Measurements from ENCODE around the gene OR2T11. TPM values are rescaled to one million over a fixed set of nuclear protein-coding genes. Genes with fewer than 3 reads are reported as not detected.

The OR2T11 gene
- total and polyA plus RNA-seq, 2 experiments from 2014 or later: not detected

DNA sequence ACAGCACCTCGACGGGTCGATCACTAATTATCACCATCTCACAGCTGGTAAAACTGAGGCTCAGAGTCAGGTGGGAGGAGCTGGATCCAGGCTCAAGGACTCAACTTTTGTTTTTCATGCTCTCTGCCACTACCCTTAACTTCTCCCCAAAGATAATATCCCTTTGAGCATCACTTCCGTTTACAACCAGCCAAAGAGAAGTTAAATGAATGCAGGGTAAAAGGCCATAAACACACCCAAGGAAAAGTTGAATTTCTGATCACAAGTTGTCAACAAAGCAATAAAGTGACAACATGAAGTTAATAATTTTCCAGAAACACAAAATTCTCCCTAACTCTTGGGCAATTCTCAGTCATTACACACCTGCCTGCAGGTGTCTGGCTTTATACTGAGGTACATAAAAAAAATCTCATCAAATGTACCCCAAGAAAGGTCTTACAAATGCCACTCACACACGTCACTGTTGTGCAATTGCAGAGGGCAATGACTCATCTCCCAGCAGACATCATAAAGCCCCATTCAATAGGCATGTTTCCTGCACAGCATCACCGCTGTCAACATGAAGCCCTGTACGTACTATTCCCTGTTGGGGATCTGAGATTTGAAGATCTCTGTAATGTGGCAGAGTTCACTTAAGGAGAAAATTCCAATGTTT, 3.4 kb downstream of the OR2T11 start:
- TF ChIP-seq EZH2phosphoT487 (IDR thresholded peaks at IDR 0.05; ENCODE audit: low read depth, severe bottlenecking, unreplicated experiment) (no peak), EZH2 (IDR thresholded peaks at IDR 0.05; ENCODE audit: borderline replicate concordance) (no peak)
- TF ChIP-seq, protein P1, sequence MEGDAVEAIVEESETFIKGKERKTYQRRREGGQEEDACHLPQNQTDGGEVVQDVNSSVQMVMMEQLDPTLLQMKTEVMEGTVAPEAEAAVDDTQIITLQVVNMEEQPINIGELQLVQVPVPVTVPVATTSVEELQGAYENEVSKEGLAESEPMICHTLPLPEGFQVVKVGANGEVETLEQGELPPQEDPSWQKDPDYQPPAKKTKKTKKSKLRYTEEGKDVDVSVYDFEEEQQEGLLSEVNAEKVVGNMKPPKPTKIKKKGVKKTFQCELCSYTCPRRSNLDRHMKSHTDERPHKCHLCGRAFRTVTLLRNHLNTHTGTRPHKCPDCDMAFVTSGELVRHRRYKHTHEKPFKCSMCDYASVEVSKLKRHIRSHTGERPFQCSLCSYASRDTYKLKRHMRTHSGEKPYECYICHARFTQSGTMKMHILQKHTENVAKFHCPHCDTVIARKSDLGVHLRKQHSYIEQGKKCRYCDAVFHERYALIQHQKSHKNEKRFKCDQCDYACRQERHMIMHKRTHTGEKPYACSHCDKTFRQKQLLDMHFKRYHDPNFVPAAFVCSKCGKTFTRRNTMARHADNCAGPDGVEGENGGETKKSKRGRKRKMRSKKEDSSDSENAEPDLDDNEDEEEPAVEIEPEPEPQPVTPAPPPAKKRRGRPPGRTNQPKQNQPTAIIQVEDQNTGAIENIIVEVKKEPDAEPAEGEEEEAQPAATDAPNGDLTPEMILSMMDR (IDR thresholded peaks at IDR 0.05; ENCODE audit: poor library complexity): no peak
- H3K36me3 ChIP-seq (replicated peaks; ENCODE audit: insufficient read depth, low read depth): no peaks in the 10 kb centered on the region
- no peaks in the 10 kb centered on the region for H4K20me1 ChIP-seq (ENCODE audit: insufficient read depth, poor library complexity, severe bottlenecking)
- no peak overlapping the region for H3K4me2 ChIP-seq
- no peak overlapping the region for H3K27ac ChIP-seq
- H3K27me3 ChIP-seq: no peaks in the 10 kb centered on the region
- no peaks in the 10 kb centered on the region for H3K4me1 ChIP-seq (ENCODE audit: insufficient read depth)
- 67% methylated on average over 7 of the region's 7 CpGs for WGBS (ENCODE audit: low lambda C conversion rate, missing lambda C conversion rate)
- H3K9me3 ChIP-seq (ENCODE audit: low read depth): no peaks in the 10 kb centered on the region
- H3K9me2 ChIP-seq (replicated peaks; ENCODE audit: insufficient read depth): no peaks in the 10 kb centered on the region
- no peak overlapping the region for H2AFZ ChIP-seq
- no peak for DNase-seq (ENCODE audit: low spot score)
- H3K79me2 ChIP-seq: no peaks in the 10 kb centered on the region
- H3K4me3 ChIP-seq: no peak overlapping the region

DNA sequence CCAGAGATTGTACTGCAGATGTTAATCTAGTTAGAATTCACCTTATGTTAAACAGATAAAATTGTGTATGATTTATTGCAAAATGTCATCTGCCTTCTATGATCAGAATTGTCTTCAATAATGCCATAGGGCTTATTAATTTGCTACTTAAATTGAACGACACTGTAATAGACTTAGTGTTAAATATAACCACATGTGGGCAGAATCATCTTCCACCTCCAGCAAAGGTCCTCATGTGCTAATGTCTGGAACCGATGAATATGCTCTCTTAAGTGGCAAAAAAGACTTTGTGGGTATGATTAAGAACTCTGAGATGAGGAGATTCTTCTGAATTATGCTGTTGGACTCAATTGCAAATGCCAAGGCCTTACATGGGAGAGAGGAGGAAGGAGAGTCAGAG, 4.3 kb downstream of the OR2T11 start:
- no peaks in the 10 kb centered on the region for H3K79me2 ChIP-seq
- no peaks in the 10 kb centered on the region for H3K9me2 ChIP-seq (replicated peaks; ENCODE audit: insufficient read depth)
- H3K27ac ChIP-seq: no peak overlapping the region
- no peaks in the 10 kb centered on the region for H4K20me1 ChIP-seq (ENCODE audit: insufficient read depth, poor library complexity, severe bottlenecking)
- H3K4me2 ChIP-seq: no peak overlapping the region
- WGBS (ENCODE audit: low lambda C conversion rate, missing lambda C conversion rate): 54% methylated on average over 2 of the region's 2 CpGs
- no peaks in the 10 kb centered on the region for H3K9me3 ChIP-seq (ENCODE audit: low read depth)
- TF ChIP-seq EZH2phosphoT487 (IDR thresholded peaks at IDR 0.05; ENCODE audit: low read depth, severe bottlenecking, unreplicated experiment): no peak
- TF ChIP-seq, protein P1 (IDR thresholded peaks at IDR 0.05; ENCODE audit: poor library complexity): no peak
- TF ChIP-seq EZH2 (IDR thresholded peaks at IDR 0.05; ENCODE audit: borderline replicate concordance): no peak
- H2AFZ ChIP-seq: no peak overlapping the region
- H3K27me3 ChIP-seq: no peaks in the 10 kb centered on the region
- H3K4me1 ChIP-seq (ENCODE audit: insufficient read depth): no peaks in the 10 kb centered on the region
- no peak overlapping the region for H3K4me3 ChIP-seq
- no peaks in the 10 kb centered on the region for H3K36me3 ChIP-seq (replicated peaks; ENCODE audit: insufficient read depth, low read depth)
- DNase-seq (ENCODE audit: low spot score): no peak

DNA sequence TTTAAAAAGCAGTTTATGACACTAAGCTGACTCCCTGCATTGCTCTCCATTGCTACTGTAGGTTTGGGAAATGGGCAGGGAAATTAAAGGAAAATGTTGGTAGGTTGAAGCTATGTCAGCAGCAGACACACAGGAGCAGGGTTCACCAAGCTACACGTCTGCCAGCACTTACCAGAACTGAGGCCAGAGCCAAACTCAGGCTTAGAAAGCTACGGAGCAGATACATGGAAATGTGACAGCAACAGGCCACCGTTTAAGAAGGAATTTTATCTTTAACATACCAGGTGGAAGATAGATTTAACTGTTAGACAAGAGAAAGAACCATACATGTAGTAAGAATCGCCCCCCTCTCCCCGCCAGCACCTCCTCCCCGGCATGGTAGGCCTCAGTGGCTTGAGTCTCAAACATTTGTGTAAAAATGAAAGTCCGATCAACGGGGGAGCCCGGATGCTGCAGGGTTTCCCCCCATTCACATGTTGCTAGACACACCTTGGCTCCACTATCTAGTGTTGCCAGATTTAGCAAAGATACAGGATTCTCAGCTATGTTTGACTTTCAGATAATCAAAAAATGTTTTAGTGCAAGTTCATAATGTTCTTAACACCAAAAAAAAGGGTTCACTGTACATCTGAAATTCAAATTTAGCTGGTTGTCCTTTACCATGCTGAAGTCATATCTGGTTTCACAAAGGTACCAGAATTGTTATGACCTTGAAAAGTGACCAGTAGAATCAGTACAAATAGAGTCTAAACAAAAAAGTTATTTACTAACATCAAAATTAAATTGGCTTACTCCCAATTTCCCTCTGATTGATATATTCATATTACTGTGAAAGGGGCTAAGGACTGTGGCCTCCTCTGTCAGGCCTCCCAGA, 6.7 kb downstream of the OR2T11 start:
- Histone ChIP-seq H3K4me3 (no peak overlapping the region), H3K4me2 (no peak overlapping the region), H3K4me1 (ENCODE audit: insufficient read depth) (no peaks in the 10 kb centered on the region), H3K36me3 (replicated peaks; ENCODE audit: insufficient read depth, low read depth) (no peaks in the 10 kb centered on the region), H4K20me1 (ENCODE audit: insufficient read depth, poor library complexity, severe bottlenecking) (no peaks in the 10 kb centered on the region), H2AFZ (no peak overlapping the region), H3K27ac (no peak overlapping the region), H3K27me3 (no peaks in the 10 kb centered on the region), H3K9me2 (replicated peaks; ENCODE audit: insufficient read depth) (no peaks in the 10 kb centered on the region), H3K9me3 (ENCODE audit: low read depth) (no peaks in the 10 kb centered on the region), H3K79me2 (no peaks in the 10 kb centered on the region)
- TF ChIP-seq EZH2phosphoT487 (IDR thresholded peaks at IDR 0.05; ENCODE audit: low read depth, severe bottlenecking, unreplicated experiment): no peak
- 66% methylated on average over 9 of the region's 9 CpGs for WGBS (ENCODE audit: low lambda C conversion rate, missing lambda C conversion rate)
- DNase-seq (ENCODE audit: low spot score): no peak

DNA sequence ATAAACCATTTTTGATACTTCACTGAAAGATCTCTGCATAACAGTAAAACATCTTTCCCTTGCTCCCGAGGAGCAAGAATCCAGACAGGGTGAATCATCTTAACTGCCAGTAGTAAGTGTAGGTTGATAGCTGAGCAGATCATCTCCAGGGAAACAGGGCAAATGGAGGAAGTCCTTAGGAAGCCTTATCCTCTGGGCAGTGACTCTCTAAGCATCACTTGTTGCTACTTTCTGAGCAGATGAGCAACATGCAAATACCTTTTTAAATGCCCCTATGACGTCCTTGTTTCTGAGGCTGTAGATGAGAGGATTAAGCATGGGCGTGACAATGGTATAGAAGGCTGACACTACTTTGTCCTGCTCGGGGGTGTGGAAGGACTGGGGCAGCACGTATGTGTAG, 8.9 kb downstream of the OR2T11 start:
- no peaks in the 10 kb centered on the region for H3K27me3 ChIP-seq
- DNase-seq (ENCODE audit: low spot score): no peak
- no peaks in the 10 kb centered on the region for H3K9me3 ChIP-seq (ENCODE audit: low read depth)
- no peak overlapping the region for H2AFZ ChIP-seq
- no peaks in the 10 kb centered on the region for H3K4me1 ChIP-seq (ENCODE audit: insufficient read depth)
- no peaks in the 10 kb centered on the region for H3K79me2 ChIP-seq
- no peak overlapping the region for H3K4me3 ChIP-seq
- WGBS (ENCODE audit: low lambda C conversion rate, missing lambda C conversion rate): 57% methylated on average over 5 of the region's 5 CpGs
- no peak overlapping the region for H3K4me2 ChIP-seq
- H3K9me2 ChIP-seq (replicated peaks; ENCODE audit: insufficient read depth): no peaks in the 10 kb centered on the region
- H3K27ac ChIP-seq: no peak overlapping the region
- TF ChIP-seq, protein P1 (IDR thresholded peaks at IDR 0.05; ENCODE audit: poor library complexity): no peak
- TF ChIP-seq EZH2 (IDR thresholded peaks at IDR 0.05; ENCODE audit: borderline replicate concordance) (no peak), EZH2phosphoT487 (IDR thresholded peaks at IDR 0.05; ENCODE audit: low read depth, severe bottlenecking, unreplicated experiment) (no peak)
- H3K36me3 ChIP-seq (replicated peaks; ENCODE audit: insufficient read depth, low read depth): no peaks in the 10 kb centered on the region
- no peaks in the 10 kb centered on the region for H4K20me1 ChIP-seq (ENCODE audit: insufficient read depth, poor library complexity, severe bottlenecking)
